Bronchial epithelial cell (primary cell): ENCODE results near the gene BTG3. TPM values are rescaled to one million over a fixed set of nuclear protein-coding genes. Genes with fewer than 3 reads are reported as not detected.
A peak's percentile ranks its signal among the peaks of the same experiment; 100 is the strongest.

Experiments used
- DNase-seq: peaks from one replicate; pipeline ENCODE4 v3.0.0-alpha.2; 2010; ENCODE audit warnings: low read depth
- FAIRE-seq: peaks from 2 replicates; lab custom pipeline; 2011; peaks lifted over from hg19 to GRCh38; lab: Jason Lieb, UNC
- H3K27me3 ChIP-seq: 2 replicates; pipeline ENCODE4 v1.5.1; 2011; ENCODE audit warnings: low read length; ENCODE audit not compliant: control insufficient read depth, insufficient read depth
- H3K36me3 ChIP-seq: 2 replicates; pipeline ENCODE4 v1.5.1; 2011; ENCODE audit warnings: low read length; ENCODE audit not compliant: control insufficient read depth, insufficient read depth
- H3K4me3 ChIP-seq: 2 replicates; pipeline ENCODE4 v1.5.1; 2011; ENCODE audit warnings: mild to moderate bottlenecking, low read depth, low read length, control low read depth
- CTCF ChIP-seq: IDR thresholded peaks from 2 replicates; pipeline ENCODE4 v1.5.1; 2011; ENCODE audit warnings: mild to moderate bottlenecking, moderate library complexity, low read length, control low read depth, inconsistent platforms; ENCODE audit not compliant: insufficient read depth, severe bottlenecking
- total RNA-seq: library from RNA; depleted of rRNA; stranded (reverse); fragments of >200 nt; gene quantifications from 2 replicates; pipeline ENCODE4 v1.2.1, GENCODE V29; 2014

Gene BTG3
- total RNA-seq, 1 donor from 2014 or later: 32.9 TPM

- H3K36me3 ChIP-seq: no peaks in the 10 kb centered on the region
- FAIRE-seq (no peak), DNase-seq (no peak)
- H3K4me3 ChIP-seq: no peak overlapping the region
- TF ChIP-seq CTCF: no peak
- H3K27me3 ChIP-seq: no peaks in the 10 kb centered on the region
Observed at GRCh38 chr21:17622018-17622417, 9.3 kb upstream of the BTG3 start.

GRCh38 chr21:17616831-17617230, 4.1 kb upstream of the BTG3 start:
- Histone ChIP-seq H3K36me3 (no peaks in the 10 kb centered on the region), H3K4me3 (no peak overlapping the region), H3K27me3 (no peaks in the 10 kb centered on the region)
- TF ChIP-seq CTCF: no peak
- DNase-seq (no peak), FAIRE-seq (no peak)

GRCh38 chr21:17613242-17613676, 558 bp upstream of the BTG3 start:
- Histone ChIP-seq H3K27me3 (no peaks in the 10 kb centered on the region), H3K4me3 (peak overlapping the region; percentile 87), H3K36me3 (no peaks in the 10 kb centered on the region)
- DNase-seq: no peak
- no peak for TF ChIP-seq CTCF
- no peak for FAIRE-seq

GRCh38 chr21:17612023-17612564, 607 bp downstream of the BTG3 start:
- no peaks in the 10 kb centered on the region for H3K27me3 ChIP-seq
- TF ChIP-seq CTCF: no peak
- peak overlapping the region; percentile 87 for H3K4me3 ChIP-seq
- DNase-seq (peak; percentile 59), FAIRE-seq (no peak)
- no peaks in the 10 kb centered on the region for H3K36me3 ChIP-seq

GRCh38 chr21:17611414-17612022, 1.2 kb downstream of the BTG3 start:
- no peaks in the 10 kb centered on the region for H3K36me3 ChIP-seq
- peak overlapping the region; percentile 87 for H3K4me3 ChIP-seq
- H3K27me3 ChIP-seq: no peaks in the 10 kb centered on the region
- FAIRE-seq: no peak
- DNase-seq: peak; percentile 84
- no peak for TF ChIP-seq CTCF
